Activated T-helper 1 cell treated with anti-CD3 and anti-CD28 coated beads, Interleukin-2, amount 50 U/mL, for 16 hours (primary cell): ENCODE data around the gene GMPR2.

ENCODE experiments used
- DNase-seq, 2 donors: peaks; one replicate each; pipeline ENCODE4 v3.0.0-alpha.2; 2020; ENCODE audit warnings: low read depth in 1 of 2, low spot score in 1 of 2

Gene GMPR2

GRCh38 chr14:24266344-24267244 is 33.9 kb downstream of the GMPR2 start:
- no peak for DNase-seq

GRCh38 chr14:24267516-24267915 is 34.8 kb downstream of the GMPR2 start:
- no peak for DNase-seq

GRCh38 chr14:24268225-24268624 is 35.5 kb downstream of the GMPR2 start:
- no peak for DNase-seq

GRCh38 chr14:24269368-24269767 is 36.6 kb downstream of the GMPR2 start:
- no peak for DNase-seq

- DNase-seq = no peak
Measured at GRCh38 chr14:24269910-24270536, 37.3 kb downstream of the GMPR2 start.

- DNase-seq = no peak
Measured at GRCh38 chr14:24270537-24271133, 37.9 kb downstream of the GMPR2 start.

- DNase-seq = peak; percentile 80 to 88
Measured at GRCh38 chr14:24271134-24271833, 38.6 kb downstream of the GMPR2 start, which contains the start of gene RABGGTA. Gene RABGGTA, minus strand, starts transcription at chr14:24271597. Its CDS starts 482 bp downstream, at chr14:24271115.

GRCh38 chr14:24271834-24272263 is 39.1 kb downstream of the GMPR2 start:
- DNase-seq = no peak

GRCh38 chr14:24272467-24272866 is 39.7 kb downstream of the GMPR2 start:
- no peak for DNase-seq

GRCh38 chr14:24273422-24273998 is 40.8 kb downstream of the GMPR2 start:
- no peak for DNase-seq

- peak in 1 of 2 donors; percentile 30 for DNase-seq
Measured at GRCh38 chr14:24274101-24274543, 41.4 kb downstream of the GMPR2 start.

GRCh38 chr14:24277071-24277470 is 44.3 kb downstream of the GMPR2 start:
- no peak for DNase-seq

- DNase-seq = no peak
Measured at GRCh38 chr14:24277606-24278321, 45.0 kb downstream of the GMPR2 start.

- DNase-seq = no peak
Measured at GRCh38 chr14:24278424-24278823, 45.7 kb downstream of the GMPR2 start.

GRCh38 chr14:24279301-24280186 is 46.8 kb downstream of the GMPR2 start:
- DNase-seq = peak in 1 of 2 donors; percentile 9

GRCh38 chr14:24280797-24281460 is 48.2 kb downstream of the GMPR2 start:
- no peak for DNase-seq

GRCh38 chr14:24281636-24282035 is 48.9 kb downstream of the GMPR2 start:
- no peak for DNase-seq

- no peak for DNase-seq
Measured at GRCh38 chr14:24282736-24283135, 50.0 kb downstream of the GMPR2 start.
